Keratinocyte (primary cell): ENCODE measurements around the gene PLEKHF1. TPM values are rescaled to one million over a fixed set of nuclear protein-coding genes. Genes with fewer than 3 reads are reported as not detected.

Experiments
- DNase-seq: peaks from one replicate; pipeline ENCODE4 v3.0.0-alpha.2; 2011; ENCODE audit warnings: low read depth, missing footprints, low spot score
- FAIRE-seq: peaks from 2 replicates; lab custom pipeline; 2011; peaks lifted over from hg19 to GRCh38; lab: Jason Lieb, UNC
- H2AFZ ChIP-seq: 2 replicates; pipeline ENCODE4 v1.6.0; 2012; ENCODE audit warnings: low read length, control low read depth, inconsistent platforms; ENCODE audit not compliant: control insufficient read depth
- H3K27ac ChIP-seq: 2 replicates; pipeline ENCODE4 v1.5.1; 2011; ENCODE audit warnings: low read length; ENCODE audit not compliant: control insufficient read depth, insufficient read depth
- H3K27me3 ChIP-seq: 3 replicates; pipeline ENCODE4 v1.6.0; 2011; ENCODE audit warnings: low read length; ENCODE audit not compliant: control insufficient read depth, insufficient read depth; ENCODE audit errors: extremely low read depth
- H3K36me3 ChIP-seq, 2 experiments: 2 replicates in 1 of 2; 3 replicates in 1 of 2; pipeline ENCODE4 v1.5.1; 2011; ENCODE audit warnings: low read length in 2 of 2, mild to moderate bottlenecking in 1 of 2; ENCODE audit not compliant: control insufficient read depth in 2 of 2, insufficient read depth in 2 of 2; ENCODE audit errors: extremely low read depth in 1 of 2
- H3K4me1 ChIP-seq: 3 replicates; pipeline ENCODE4 v1.5.1; 2011; ENCODE audit warnings: low read length; ENCODE audit not compliant: control insufficient read depth, insufficient read depth; ENCODE audit errors: extremely low read depth
- H3K4me2 ChIP-seq: 3 replicates; pipeline ENCODE4 v1.6.0; 2011; ENCODE audit warnings: low read depth, low read length; ENCODE audit not compliant: control insufficient read depth, insufficient read depth; ENCODE audit errors: extremely low read depth
- H3K4me3 ChIP-seq, 3 experiments: fragments of 200-600 bp in 1 of 3; sonication (generic) in 1 of 3; 2 replicates in 2 of 3; 3 replicates in 1 of 3; pipeline ENCODE4 v1.5.1; 2011 to 2016; ENCODE audit warnings: low read length in 3 of 3, mild to moderate bottlenecking in 3 of 3, control low read depth in 2 of 3, inconsistent platforms in 1 of 3, low read depth in 1 of 3, mixed read lengths in 1 of 3, mixed run types in 1 of 3, moderate library complexity in 1 of 3; ENCODE audit not compliant: control insufficient read depth in 2 of 3, insufficient read depth in 2 of 3; ENCODE audit errors: extremely low read depth in 1 of 3
- H3K79me2 ChIP-seq: 2 replicates; pipeline ENCODE4 v1.6.0; 2012; ENCODE audit warnings: low read length; ENCODE audit not compliant: control insufficient read depth, insufficient read depth
- H3K9ac ChIP-seq: 3 replicates; pipeline ENCODE4 v1.6.0; 2011; ENCODE audit warnings: low read length; ENCODE audit not compliant: control insufficient read depth, insufficient read depth; ENCODE audit errors: extremely low read depth
- H3K9me1 ChIP-seq: 3 replicates; pipeline ENCODE4 v1.6.0; 2011; ENCODE audit warnings: low read length; ENCODE audit not compliant: control insufficient read depth, insufficient read depth; ENCODE audit errors: extremely low read depth
- H3K9me3 ChIP-seq: 2 replicates; pipeline ENCODE4 v1.5.1; 2012; ENCODE audit warnings: low read depth, low read length; ENCODE audit not compliant: control insufficient read depth
- H4K20me1 ChIP-seq: 3 replicates; pipeline ENCODE4 v1.6.0; 2011; ENCODE audit warnings: low read length; ENCODE audit not compliant: control insufficient read depth, insufficient read depth; ENCODE audit errors: extremely low read depth
- EZH2 ChIP-seq: IDR thresholded peaks from one replicate; pipeline ENCODE4 v1.6.1; 2012; ENCODE audit warnings: inconsistent platforms, mild to moderate bottlenecking, low read length, moderate library complexity
- dilution Hi-C: fragments of 300-500 bp; cut with MboI; formaldehyde crosslinking; loops from one replicate; pipeline ENCODE4 v1.7.0; 2020; ENCODE audit warnings: low sequenced_read_pairs; ENCODE audit not compliant: extremely low pct_ligation_motif_present
- polyA plus RNA-seq, 5 experiments: library from polyadenylated mRNA; depleted of rRNA in 3 of 5; stranded (reverse) in 3 of 5; stranded (forward) in 1 of 5; unstranded in 1 of 5; fragments of >200 nt; gene quantifications; 1 replicate in 1 of 5; 2 replicates in 3 of 5; 3 replicates in 1 of 5; pipeline versions ENCODE4 v1.2.1 to v1.2.3, GENCODE V29; 2011 to 2012; ENCODE audit warnings: missing spikeins in 2 of 5, low read depth in 1 of 5, low replicate concordance in 1 of 5
- TF ChIP-seq, protein P1 (sequence below), 3 experiments: IDR thresholded peaks in 1 of 3; conservative IDR thresholded peaks in 1 of 3; optimal IDR thresholded peaks in 1 of 3; 2 replicates in 2 of 3; 3 replicates in 1 of 3; pipeline versions ENCODE3 to v1.5.1; 2011; ENCODE audit warnings: low read length in 3 of 3, mild to moderate bottlenecking in 3 of 3, moderate library complexity in 2 of 3, control low read depth in 1 of 3, inconsistent platforms in 1 of 3; ENCODE audit not compliant: insufficient read depth in 2 of 3; ENCODE audit errors: extremely low read depth in 1 of 3

Gene PLEKHF1
- polyA plus RNA-seq, 1 donor (not counting 4 experiments of a cell fraction or from before 2014, with no cell fraction given) = 9.4 TPM

DNA sequence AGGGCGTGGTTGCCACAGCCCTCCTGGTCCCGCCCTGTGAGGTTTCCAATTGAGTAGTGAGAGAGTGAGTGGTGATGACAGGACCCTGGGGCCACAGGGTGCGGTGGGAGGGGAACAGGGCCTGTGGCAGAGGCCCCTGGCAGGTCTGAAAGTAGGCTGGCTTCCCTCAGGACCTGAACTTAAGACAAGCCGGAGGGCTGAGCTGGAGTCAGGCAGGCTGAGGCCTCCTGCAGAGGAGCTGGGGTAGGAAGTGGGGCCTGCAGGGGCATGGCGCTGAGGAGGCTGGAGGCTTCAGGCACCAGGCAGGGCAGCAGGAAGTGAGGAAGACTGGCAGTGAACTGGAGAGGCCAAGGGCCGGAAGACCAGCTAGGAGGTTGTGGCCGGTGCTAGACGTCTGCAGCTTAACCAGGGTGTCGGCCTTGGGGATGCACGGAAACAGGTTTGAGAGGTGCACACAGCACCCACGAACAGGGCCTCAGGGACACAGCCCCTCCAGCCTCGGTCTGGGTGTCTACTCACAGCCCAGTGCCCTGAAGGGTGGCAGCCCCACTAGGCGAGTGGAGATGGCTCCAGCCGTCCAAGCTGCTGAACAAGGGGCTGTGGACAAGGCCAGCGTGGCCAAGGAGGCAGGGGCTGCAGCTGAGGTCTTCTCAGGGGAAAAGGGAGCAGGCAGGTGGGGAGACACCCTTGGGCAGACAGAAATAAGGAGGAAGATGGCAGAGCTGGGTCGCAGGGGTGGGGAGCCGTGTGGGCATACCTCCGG, 41.4 kb upstream of the PLEKHF1 start:
- Histone ChIP-seq H3K4me1 (peaks cover 2% of the 10 kb centered on the region), H3K27ac (no peak overlapping the region), H3K9me3 (no peaks in the 10 kb centered on the region), H4K20me1 (no peaks in the 10 kb centered on the region), H3K27me3 (peaks cover 3% of the 10 kb centered on the region), H3K9ac (no peak overlapping the region), H2AFZ (no peak overlapping the region), H3K9me1 (no peaks in the 10 kb centered on the region), H3K4me2 (no peak overlapping the region), H3K79me2 (no peaks in the 10 kb centered on the region), H3K4me3 (no peak overlapping the region), H3K36me3 (no peaks in the 10 kb centered on the region)
- dilution Hi-C loops = no loop called here
- TF ChIP-seq, protein P1, sequence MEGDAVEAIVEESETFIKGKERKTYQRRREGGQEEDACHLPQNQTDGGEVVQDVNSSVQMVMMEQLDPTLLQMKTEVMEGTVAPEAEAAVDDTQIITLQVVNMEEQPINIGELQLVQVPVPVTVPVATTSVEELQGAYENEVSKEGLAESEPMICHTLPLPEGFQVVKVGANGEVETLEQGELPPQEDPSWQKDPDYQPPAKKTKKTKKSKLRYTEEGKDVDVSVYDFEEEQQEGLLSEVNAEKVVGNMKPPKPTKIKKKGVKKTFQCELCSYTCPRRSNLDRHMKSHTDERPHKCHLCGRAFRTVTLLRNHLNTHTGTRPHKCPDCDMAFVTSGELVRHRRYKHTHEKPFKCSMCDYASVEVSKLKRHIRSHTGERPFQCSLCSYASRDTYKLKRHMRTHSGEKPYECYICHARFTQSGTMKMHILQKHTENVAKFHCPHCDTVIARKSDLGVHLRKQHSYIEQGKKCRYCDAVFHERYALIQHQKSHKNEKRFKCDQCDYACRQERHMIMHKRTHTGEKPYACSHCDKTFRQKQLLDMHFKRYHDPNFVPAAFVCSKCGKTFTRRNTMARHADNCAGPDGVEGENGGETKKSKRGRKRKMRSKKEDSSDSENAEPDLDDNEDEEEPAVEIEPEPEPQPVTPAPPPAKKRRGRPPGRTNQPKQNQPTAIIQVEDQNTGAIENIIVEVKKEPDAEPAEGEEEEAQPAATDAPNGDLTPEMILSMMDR (optimal IDR thresholded peaks at IDR 0.05 in 1 of 3, IDR thresholded peaks at IDR 0.05 in 1 of 3, conservative IDR thresholded peaks at IDR 0.05 in 1 of 3; ENCODE audit: extremely low read depth in 1 of 3, insufficient read depth in 2 of 3, low read length in 3 of 3) = no peak
- no peak for TF ChIP-seq EZH2
- DNase-seq (no peak), FAIRE-seq (no peak)

GRCh38 chr19:29624489-29625185, 40.6 kb upstream of the PLEKHF1 start:
- no peak overlapping the region for H2AFZ ChIP-seq
- no peak for DNase-seq

More at GRCh38 chr19:29624489-29625185, 40.6 kb upstream of the PLEKHF1 start:
- H3K27ac ChIP-seq = no peak overlapping the region
- no peaks in the 10 kb centered on the region for H3K9me3 ChIP-seq
- H3K9me1 ChIP-seq = no peaks in the 10 kb centered on the region
- H3K4me3 ChIP-seq = no peak overlapping the region
- dilution Hi-C loops = no loop called here
- peaks cover 2% of the 10 kb centered on the region for H3K4me1 ChIP-seq
- no peak overlapping the region for H3K9ac ChIP-seq
- H3K4me2 ChIP-seq = no peak overlapping the region
- peaks cover 3% of the 10 kb centered on the region for H3K27me3 ChIP-seq
- H3K36me3 ChIP-seq = no peaks in the 10 kb centered on the region
- no peak for FAIRE-seq
- H4K20me1 ChIP-seq = no peaks in the 10 kb centered on the region
- TF ChIP-seq, protein P1 (optimal IDR thresholded peaks at IDR 0.05 in 1 of 3, IDR thresholded peaks at IDR 0.05 in 1 of 3, conservative IDR thresholded peaks at IDR 0.05 in 1 of 3; ENCODE audit: extremely low read depth in 1 of 3, insufficient read depth in 2 of 3, low read length in 3 of 3) = no peak
- TF ChIP-seq EZH2 = no peak
- no peaks in the 10 kb centered on the region for H3K79me2 ChIP-seq
